DND-41 (cell line): ENCODE data around the gene GRIK2.

Source experiments
- ATAC-seq: fragments of 200-7000 bp; cut with Tn5 transposase; 3 replicates; pipeline ENCODE4 v1.9.1; 2021; ENCODE audit warnings: low read depth; ENCODE audit not compliant: insufficient read depth
- DNase-seq: peaks from one replicate; pipeline ENCODE4 v3.0.0-alpha.2; 2020
- H2AFZ ChIP-seq: 2 replicates; pipeline ENCODE4 v1.6.0; 2012; ENCODE audit warnings: low read depth, low read length
- H3K27ac ChIP-seq: 2 replicates; pipeline ENCODE4 v1.5.1; 2012; ENCODE audit warnings: low read length, inconsistent platforms
- H3K27me3 ChIP-seq: fragments of 200-600 bp; sonication (generic); 2 replicates; pipeline ENCODE4 v1.6.0; 2012; ENCODE audit warnings: low read length, mild to moderate bottlenecking, inconsistent platforms; ENCODE audit not compliant: insufficient read depth, poor library complexity
- H3K36me3 ChIP-seq: 2 replicates; pipeline ENCODE4 v1.5.1; 2012; ENCODE audit warnings: low read length, inconsistent platforms; ENCODE audit not compliant: insufficient read depth
- H3K4me1 ChIP-seq: 2 replicates; pipeline ENCODE4 v1.5.1; 2012; ENCODE audit warnings: mild to moderate bottlenecking, low read length; ENCODE audit not compliant: insufficient read depth
- H3K4me2 ChIP-seq: 2 replicates; pipeline ENCODE4 v1.6.0; 2012; ENCODE audit warnings: mild to moderate bottlenecking, moderate library complexity, low read length, inconsistent platforms; ENCODE audit not compliant: insufficient read depth
- H3K4me3 ChIP-seq, 2 experiments: fragments of 200-600 bp in 1 of 2; shearing (Covaris generic) in 1 of 2; 2 replicates each; pipeline ENCODE4 v1.5.1; 2012 to 2016; ENCODE audit warnings: inconsistent platforms in 2 of 2, low read length in 2 of 2, mild to moderate bottlenecking in 2 of 2, low read depth in 1 of 2, moderate library complexity in 1 of 2
- H3K79me2 ChIP-seq: 2 replicates; pipeline ENCODE4 v1.6.0; 2012; ENCODE audit warnings: low read length, inconsistent platforms; ENCODE audit not compliant: insufficient read depth
- H3K9ac ChIP-seq: 2 replicates; pipeline ENCODE4 v1.6.0; 2012; ENCODE audit warnings: low read depth, mild to moderate bottlenecking, inconsistent platforms, low read length, moderate library complexity
- H3K9me3 ChIP-seq: 2 replicates; pipeline ENCODE4 v1.5.1; 2012; ENCODE audit warnings: low read length, moderate library complexity, mild to moderate bottlenecking, inconsistent platforms; ENCODE audit not compliant: insufficient read depth, severe bottlenecking
- H4K20me1 ChIP-seq: 2 replicates; pipeline ENCODE4 v1.6.0; 2012; ENCODE audit warnings: low read length; ENCODE audit not compliant: insufficient read depth
- CTCF ChIP-seq: IDR thresholded peaks from 2 replicates; pipeline ENCODE4 v1.5.1; 2012; ENCODE audit warnings: borderline replicate concordance, low read length, moderate library complexity, mild to moderate bottlenecking; ENCODE audit not compliant: poor library complexity, severe bottlenecking; ENCODE audit errors: extremely low read depth
- EZH2 ChIP-seq: IDR thresholded peaks from 3 replicates; pipeline ENCODE4 v1.6.1; 2012; ENCODE audit warnings: borderline replicate concordance, low read depth, mild to moderate bottlenecking, moderate library complexity, low read length, inconsistent platforms; ENCODE audit not compliant: severe bottlenecking

The GRIK2 gene

GRCh38 chr6:101588343-101588742 is 194.8 kb downstream of the GRIK2 start:
- H3K36me3 ChIP-seq = no peaks in the 10 kb centered on the region
- no peak overlapping the region for H3K4me3 ChIP-seq
- H3K27me3 ChIP-seq = no peaks in the 10 kb centered on the region
- H3K4me1 ChIP-seq = no peaks in the 10 kb centered on the region
- H3K9ac ChIP-seq = no peak overlapping the region
- ATAC-seq (no peak), DNase-seq (no peak)
- no peak overlapping the region for H2AFZ ChIP-seq
- H3K27ac ChIP-seq = no peak overlapping the region
- H3K4me2 ChIP-seq = no peak overlapping the region
- no peak for TF ChIP-seq CTCF
- TF ChIP-seq EZH2 = no peak
- H4K20me1 ChIP-seq = no peaks in the 10 kb centered on the region
- H3K79me2 ChIP-seq = no peaks in the 10 kb centered on the region
- no peaks in the 10 kb centered on the region for H3K9me3 ChIP-seq

GRCh38 chr6:101595276-101595675 is 201.8 kb downstream of the GRIK2 start:
- H3K4me3 ChIP-seq = no peak overlapping the region
- peaks cover 2% of the 10 kb centered on the region for H3K27me3 ChIP-seq
- no peak for TF ChIP-seq CTCF
- TF ChIP-seq EZH2 = no peak
- H3K27ac ChIP-seq = no peak overlapping the region
- no peaks in the 10 kb centered on the region for H4K20me1 ChIP-seq
- no peaks in the 10 kb centered on the region for H3K9me3 ChIP-seq
- no peak for DNase-seq
- H3K9ac ChIP-seq = no peak overlapping the region
- no peak overlapping the region for H2AFZ ChIP-seq
- no peak for ATAC-seq
- no peaks in the 10 kb centered on the region for H3K79me2 ChIP-seq
- H3K4me2 ChIP-seq = no peak overlapping the region
- no peaks in the 10 kb centered on the region for H3K4me1 ChIP-seq
- H3K36me3 ChIP-seq = no peaks in the 10 kb centered on the region

- Histone ChIP-seq H3K79me2 (no peaks in the 10 kb centered on the region), H3K36me3 (no peaks in the 10 kb centered on the region), H3K27ac (no peak overlapping the region), H3K27me3 (peaks cover 2% of the 10 kb centered on the region), H4K20me1 (no peaks in the 10 kb centered on the region), H2AFZ (no peak overlapping the region), H3K9ac (no peak overlapping the region), H3K4me3 (no peak overlapping the region), H3K4me2 (no peak overlapping the region), H3K9me3 (no peaks in the 10 kb centered on the region), H3K4me1 (no peaks in the 10 kb centered on the region)
- DNase-seq = no peak
- no peak for ATAC-seq
- no peak for TF ChIP-seq CTCF
- TF ChIP-seq EZH2 = no peak
Observed at GRCh38 chr6:101597693-101598092, 204.2 kb downstream of the GRIK2 start.

GRCh38 chr6:101605426-101605825 is 211.9 kb downstream of the GRIK2 start:
- Histone ChIP-seq H3K9me3 (no peaks in the 10 kb centered on the region), H4K20me1 (no peaks in the 10 kb centered on the region), H3K79me2 (no peaks in the 10 kb centered on the region), H3K4me2 (no peak overlapping the region), H3K27me3 (no peaks in the 10 kb centered on the region), H3K27ac (no peak overlapping the region), H3K4me3 (no peak overlapping the region), H3K9ac (no peak overlapping the region), H3K36me3 (no peaks in the 10 kb centered on the region), H3K4me1 (no peaks in the 10 kb centered on the region), H2AFZ (no peak overlapping the region)
- DNase-seq = no peak
- no peak for ATAC-seq
- TF ChIP-seq CTCF (no peak), EZH2 (no peak)
